PC-9 (cell line): ENCODE data around the gene PDHX. TPM values are rescaled to one million over a fixed set of nuclear protein-coding genes. Genes with fewer than 3 reads are reported as not detected.

Source experiments
- BruUV-seq: library from RNA; stranded (reverse); fragments of 400-500 nt; replicated peaks from 2 replicates; lab custom pipeline; 2021; lab: Mats Ljungman, UMichigan
- CTCF ChIA-PET: fragments of 300-600 bp; sonication (Branson Sonifier 250); formaldehyde crosslinking; loops from one replicate; lab custom pipeline; 2022; ENCODE audit warnings: antibody characterized with exemption; lab: Charles Lee
- POLR2A ChIA-PET: fragments of 300-600 bp; sonication (Branson Sonifier 250); formaldehyde crosslinking; loops from one replicate; lab custom pipeline; 2022; ENCODE audit warnings: antibody characterized with exemption; ENCODE audit not compliant: unreplicated experiment; lab: Charles Lee
- DNase-seq, 2 experiments: peaks; one replicate each; pipeline versions ENCODE4 v3.0.0 to v3.0.0-alpha.2; 2015 to 2022; ENCODE audit warnings: mixed read lengths in 1 of 2
- H2AFZ ChIP-seq: fragments of 200-600 bp; sonication (generic); 2 replicates; pipeline ENCODE4 v1.8.1; 2017; ENCODE audit warnings: antibody characterized with exemption
- H3F3A ChIP-seq: fragments of 200-600 bp; sonication (generic); 2 replicates; pipeline ENCODE4 v1.8.1; 2017; ENCODE audit warnings: antibody characterized with exemption, mild to moderate bottlenecking, low read depth; ENCODE audit not compliant: insufficient read depth
- H3K27ac ChIP-seq: fragments of 200-600 bp; sonication (generic); 2 replicates; pipeline ENCODE4 v1.6.1; 2016; ENCODE audit warnings: mixed run types
- H3K27me3 ChIP-seq: fragments of 200-600 bp; sonication (generic); 2 replicates; pipeline ENCODE4 v1.6.1; 2016; ENCODE audit warnings: low read depth, mixed run types; ENCODE audit not compliant: insufficient read depth
- H3K36me3 ChIP-seq: fragments of 200-600 bp; sonication (generic); 2 replicates; pipeline ENCODE4 v1.6.1; 2016; ENCODE audit warnings: low read depth, mixed run types
- H3K4me1 ChIP-seq: fragments of 200-600 bp; sonication (generic); replicated peaks from 2 replicates; pipeline ENCODE4 v1.6.1; 2016; ENCODE audit warnings: mixed run types; ENCODE audit not compliant: insufficient read depth
- H3K4me2 ChIP-seq: fragments of 200-600 bp; sonication (generic); 2 replicates; pipeline ENCODE4 v1.6.1; 2017; ENCODE audit warnings: mixed run types
- H3K4me3 ChIP-seq: fragments of 200-600 bp; sonication (generic); 2 replicates; pipeline ENCODE4 v1.6.1; 2016; ENCODE audit warnings: mixed run types
- H3K79me2 ChIP-seq: fragments of 200-600 bp; sonication (generic); 2 replicates; pipeline ENCODE4 v1.6.1; 2017; ENCODE audit warnings: low read depth, mixed run types
- H3K9me2 ChIP-seq: fragments of 200-600 bp; sonication (generic); 2 replicates; pipeline ENCODE4 v1.8.1; 2017; ENCODE audit warnings: mild to moderate bottlenecking; ENCODE audit not compliant: insufficient read depth
- H3K9me3 ChIP-seq: fragments of 200-600 bp; sonication (generic); 2 replicates; pipeline ENCODE4 v1.8.1; 2016; ENCODE audit warnings: low read depth; ENCODE audit not compliant: insufficient read depth
- H4K20me1 ChIP-seq: fragments of 200-600 bp; sonication (generic); 2 replicates; pipeline ENCODE4 v1.8.1; 2017; ENCODE audit not compliant: insufficient read depth
- CTCF ChIP-seq: fragments of 200-600 bp; sonication (generic); conservative IDR thresholded peaks from 2 replicates; pipeline ENCODE4 v1.6.1; 2017; ENCODE audit warnings: mixed run types, antibody characterized with exemption, mild to moderate bottlenecking, moderate library complexity
- EZH2 ChIP-seq: fragments of 200-600 bp; sonication (generic); IDR thresholded peaks from 2 replicates; pipeline ENCODE4 v1.8.0; 2017; ENCODE audit warnings: antibody characterized with exemption, low read depth
- intact Hi-C: fragments of 100-400 bp; cut with micrococcal nuclease; formaldehyde crosslinking; loops from one replicate; pipeline ENCODE4 v1.10.0; 2022; ENCODE audit not compliant: unreplicated experiment
- total RNA-seq: library from RNA; stranded (reverse); gene quantifications from 2 replicates; pipeline ENCODE4 v1.2.3, GENCODE V29; 2021

Gene PDHX
- total RNA-seq, 1 experiment from 2014 or later: 47.0 TPM

DNA sequence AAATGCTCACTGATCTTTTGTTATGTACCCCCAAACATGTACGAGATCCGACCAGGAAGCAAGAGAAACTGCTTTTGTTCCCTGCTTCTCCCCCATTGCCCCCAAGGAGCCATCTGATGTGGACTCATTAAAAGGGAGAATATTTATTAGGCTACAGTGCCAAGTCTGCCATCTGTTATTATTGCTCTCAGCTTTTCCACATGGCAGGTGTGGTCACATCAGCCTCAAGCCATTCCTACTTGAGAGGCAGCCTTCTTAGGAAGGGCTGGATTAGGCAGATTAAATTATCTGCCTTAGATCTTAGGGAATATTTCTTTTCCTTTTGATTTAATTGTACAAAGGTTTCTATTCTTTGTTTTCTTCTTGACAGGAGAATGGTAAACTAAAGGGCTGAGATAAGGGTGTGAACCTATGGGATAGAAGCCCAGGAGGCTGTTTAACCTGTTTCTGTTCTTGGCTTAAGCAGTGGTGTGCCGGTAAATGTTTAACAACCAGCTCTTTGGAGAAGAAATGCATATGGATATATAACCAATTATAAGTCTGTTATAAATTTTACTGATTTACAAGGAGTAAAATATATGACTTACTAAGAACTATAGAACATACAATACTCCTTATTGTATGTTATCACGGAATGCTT is 88.8 kb downstream of the PDHX start:
- Histone ChIP-seq H3K4me2 (no peak overlapping the region), H3K9me3 (peaks cover 6% of the 10 kb centered on the region; the same call in 1 of the 2 replicates), H3K36me3 (no peaks in the 10 kb centered on the region), H3K4me1 (peaks cover 42% of the 10 kb centered on the region), H3K9me2 (no peaks in the 10 kb centered on the region), H3K79me2 (no peaks in the 10 kb centered on the region), H2AFZ (no peak overlapping the region), H3F3A (peaks cover 35% of the 10 kb centered on the region), H4K20me1 (no peaks in the 10 kb centered on the region), H3K4me3 (no peak overlapping the region), H3K27ac (0 out of 2 replicates have a peak overlapping the region, but pooled peaks have one; percentile 9), H3K27me3 (no peaks in the 10 kb centered on the region)
- ChIA-PET POLR2A (no interaction called here), CTCF (interaction anchor here (1.2 kb wide), 1 partner anchor 414 kb away, joined by 3 read pairs; the partner anchor contains the start of gene SLC1A2)
- TF ChIP-seq CTCF: no peak
- no peak for TF ChIP-seq EZH2
- BruUV-seq: no TSS peak
- DNase-seq: peak in 1 of 2 experiments; percentile 47
- intact Hi-C loops: no loop called here

GRCh38 chr11:35006389-35007128 is 90.1 kb downstream of the PDHX start:
- Histone ChIP-seq H3K4me2 (no peak overlapping the region), H3F3A (peaks cover 48% of the 10 kb centered on the region), H3K79me2 (no peaks in the 10 kb centered on the region), H3K4me3 (no peak overlapping the region), H3K36me3 (no peaks in the 10 kb centered on the region), H3K9me3 (peaks cover 6% of the 10 kb centered on the region; the same call in 1 of the 2 replicates), H4K20me1 (no peaks in the 10 kb centered on the region), H3K27ac (no peak overlapping the region), H3K27me3 (no peaks in the 10 kb centered on the region), H3K4me1 (peaks cover 55% of the 10 kb centered on the region), H2AFZ (no peak overlapping the region), H3K9me2 (no peaks in the 10 kb centered on the region)
- CTCF ChIA-PET: interaction anchor here (1.2 kb wide), 1 partner anchor 413 kb away, joined by 3 read pairs; the partner anchor contains the start of gene SLC1A2
- DNase-seq: no peak
- POLR2A ChIA-PET: interaction anchor here (0.6 kb wide), 1 partner anchor 164 kb away, joined by 4 read pairs; no protein-coding TSS in a partner anchor
- BruUV-seq: no TSS peak
- intact Hi-C loops: no loop called here
- no peak for TF ChIP-seq CTCF
- no peak for TF ChIP-seq EZH2

DNA sequence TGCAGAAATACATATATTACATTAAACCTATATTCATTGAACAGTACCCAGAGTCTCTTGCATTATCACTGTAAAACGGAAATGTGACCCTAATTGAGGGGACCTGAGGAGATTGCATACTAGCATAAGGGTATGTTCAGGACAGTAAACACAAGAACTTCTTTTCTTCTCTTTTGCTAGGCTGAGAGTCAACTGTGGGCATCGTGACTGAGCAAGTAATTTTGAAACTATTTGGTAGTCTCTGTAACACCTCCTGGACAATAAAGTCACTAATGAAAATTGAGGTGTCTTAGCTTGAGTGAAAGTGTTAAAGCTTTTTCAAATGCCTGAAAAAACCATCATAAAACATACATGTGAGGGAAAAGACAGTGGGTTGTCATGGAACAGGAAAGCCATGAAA is 90.9 kb downstream of the PDHX start:
- Histone ChIP-seq H3K79me2 (no peaks in the 10 kb centered on the region), H3F3A (peaks cover 53% of the 10 kb centered on the region), H3K27me3 (no peaks in the 10 kb centered on the region), H3K4me2 (no peak overlapping the region), H3K27ac (peak overlapping the region; percentile 90), H4K20me1 (no peaks in the 10 kb centered on the region), H2AFZ (no peak overlapping the region), H3K9me3 (peaks cover 6% of the 10 kb centered on the region; the same call in 1 of the 2 replicates), H3K4me3 (no peak overlapping the region), H3K4me1 (peaks cover 62% of the 10 kb centered on the region), H3K36me3 (no peaks in the 10 kb centered on the region), H3K9me2 (no peaks in the 10 kb centered on the region)
- no peak for TF ChIP-seq EZH2
- TF ChIP-seq CTCF: no peak
- no peak for DNase-seq
- CTCF ChIA-PET: interaction anchor here (0.5 kb wide), 1 partner anchor 1471 kb away, joined by 3 read pairs; no protein-coding TSS in a partner anchor
- POLR2A ChIA-PET: interaction anchor here (0.5 to 0.6 kb wide), 3 partner anchors 28 to 175 kb away, joined by 4 to 7 read pairs (median 5); no protein-coding TSS in a partner anchor
- intact Hi-C loops: no loop called here
- no TSS peak for BruUV-seq
